ENCODE measurements around the gene KCNIP4.

KCNIP4 gene

DNA sequence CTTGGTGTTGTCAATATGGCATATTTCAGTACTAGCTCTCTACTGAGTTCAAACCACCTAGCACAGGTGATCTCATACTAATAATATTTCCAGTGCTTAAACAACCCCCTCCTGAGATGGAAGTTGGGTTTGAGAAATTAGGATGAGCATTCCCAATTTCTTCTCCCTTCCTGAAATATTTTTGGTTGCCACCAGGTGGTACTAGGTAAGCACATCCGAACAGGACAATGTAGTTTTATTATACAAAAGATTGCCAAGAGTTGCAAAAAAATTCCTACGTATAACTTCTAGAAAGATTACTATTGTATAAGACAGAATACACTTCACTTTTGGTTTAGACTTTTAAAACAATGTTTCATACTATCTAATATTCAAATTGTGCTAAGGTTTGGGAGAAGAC lies 763.8 kb downstream of the KCNIP4 start:
- DNase-seq (ENCODE audit: low read depth, low spot score): no peak
- H3K36me3 ChIP-seq (ENCODE audit: control insufficient read depth, insufficient read depth, low read length): no peaks in the 10 kb centered on the region
- no peaks in the 10 kb centered on the region for H3K4me1 ChIP-seq (ENCODE audit: control insufficient read depth, insufficient read depth, low read length)
- WGBS (ENCODE audit: insufficient coverage, insufficient read length): no CpG with 5 or more reads among the region's 2 CpGs
- no peak overlapping the region for H3K27ac ChIP-seq (ENCODE audit: low read length)
- H3K4me3 ChIP-seq (ENCODE audit: low read length): no peak overlapping the region
- no peaks in the 10 kb centered on the region for H3K9me3 ChIP-seq (ENCODE audit: control insufficient read depth, insufficient read depth, low read length)
- no peaks in the 10 kb centered on the region for H3K27me3 ChIP-seq (ENCODE audit: control insufficient read depth, insufficient read depth, low read length)

GRCh38 chr4:21181716-21182115 lies 766.9 kb downstream of the KCNIP4 start:
- H3K4me1 ChIP-seq (ENCODE audit: control insufficient read depth, insufficient read depth, low read length): no peaks in the 10 kb centered on the region
- no peaks in the 10 kb centered on the region for H3K27me3 ChIP-seq (ENCODE audit: control insufficient read depth, insufficient read depth, low read length)
- H3K36me3 ChIP-seq (ENCODE audit: control insufficient read depth, insufficient read depth, low read length): no peaks in the 10 kb centered on the region
- no peaks in the 10 kb centered on the region for H3K9me3 ChIP-seq (ENCODE audit: control insufficient read depth, insufficient read depth, low read length)
- no peak overlapping the region for H3K27ac ChIP-seq (ENCODE audit: low read length)
- H3K4me3 ChIP-seq (ENCODE audit: low read length): no peak overlapping the region
- no peak for DNase-seq (ENCODE audit: low read depth, low spot score)

GRCh38 chr4:21177871-21178270 lies 770.7 kb downstream of the KCNIP4 start:
- Histone ChIP-seq H3K36me3 (ENCODE audit: control insufficient read depth, insufficient read depth, low read length) (no peaks in the 10 kb centered on the region), H3K27me3 (ENCODE audit: control insufficient read depth, insufficient read depth, low read length) (no peaks in the 10 kb centered on the region), H3K9me3 (ENCODE audit: control insufficient read depth, insufficient read depth, low read length) (no peaks in the 10 kb centered on the region)

DNA sequence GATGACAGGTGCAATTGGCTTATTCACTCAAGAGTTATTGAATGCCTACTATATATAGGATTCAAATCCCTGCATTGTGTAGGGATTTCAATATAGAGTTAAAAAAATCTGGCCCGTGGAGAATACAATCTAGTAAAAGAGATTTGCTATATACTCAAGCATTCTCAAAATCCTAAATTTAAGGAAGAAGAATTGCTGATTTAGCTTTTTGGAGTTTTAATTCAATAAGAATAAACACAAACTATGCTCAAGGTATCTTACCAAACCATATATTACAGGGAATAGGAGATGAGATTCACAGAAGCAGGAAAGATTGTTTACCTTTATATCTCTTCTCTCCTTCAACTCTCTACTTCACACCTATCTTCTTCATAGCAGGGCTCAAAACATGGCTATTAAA lies 771.5 kb downstream of the KCNIP4 start:
- H3K9me3 ChIP-seq (ENCODE audit: control insufficient read depth, insufficient read depth, low read length): no peaks in the 10 kb centered on the region
- WGBS (ENCODE audit: insufficient coverage, insufficient read length): no CpG with 5 or more reads among the region's 1 CpG
- H3K4me3 ChIP-seq (ENCODE audit: low read length): no peak overlapping the region
- no peaks in the 10 kb centered on the region for H3K4me1 ChIP-seq (ENCODE audit: control insufficient read depth, insufficient read depth, low read length)
- no peaks in the 10 kb centered on the region for H3K27me3 ChIP-seq (ENCODE audit: control insufficient read depth, insufficient read depth, low read length)
- no peak for DNase-seq (ENCODE audit: low read depth, low spot score)
- no peak overlapping the region for H3K27ac ChIP-seq (ENCODE audit: low read length)
- no peaks in the 10 kb centered on the region for H3K36me3 ChIP-seq (ENCODE audit: control insufficient read depth, insufficient read depth, low read length)

More at GRCh38 chr4:21177871-21178270, 770.7 kb downstream of the KCNIP4 start:
- H3K4me3 ChIP-seq (ENCODE audit: low read length): no peak overlapping the region
- no peak for DNase-seq (ENCODE audit: low read depth, low spot score)
- no peaks in the 10 kb centered on the region for H3K4me1 ChIP-seq (ENCODE audit: control insufficient read depth, insufficient read depth, low read length)
- no peak overlapping the region for H3K27ac ChIP-seq (ENCODE audit: low read length)

DNA sequence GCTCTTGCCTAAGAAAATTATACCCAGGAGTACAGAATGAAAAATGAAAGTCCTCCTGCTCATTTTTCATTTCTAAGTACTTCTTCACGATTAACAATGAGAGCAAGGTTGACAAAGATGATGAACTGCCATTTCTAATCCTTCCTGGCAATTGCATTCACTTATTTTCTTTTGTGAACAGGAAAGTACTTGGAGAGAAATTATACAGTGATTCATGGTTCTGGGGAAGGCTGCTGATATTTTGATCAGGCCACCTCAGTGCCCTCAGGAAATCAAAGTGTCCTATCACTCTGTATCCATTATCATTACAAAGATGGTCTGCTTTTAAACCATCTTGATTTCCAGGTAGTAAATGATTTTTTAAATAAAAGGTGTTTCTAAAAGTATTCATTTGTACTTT lies 780.9 kb downstream of the KCNIP4 start:
- no CpG with 5 or more reads among the region's 1 CpG for WGBS (ENCODE audit: insufficient coverage, insufficient read length)
- no peaks in the 10 kb centered on the region for H3K9me3 ChIP-seq (ENCODE audit: control insufficient read depth, insufficient read depth, low read length)
- H3K36me3 ChIP-seq (ENCODE audit: control insufficient read depth, insufficient read depth, low read length): no peaks in the 10 kb centered on the region
- no peak overlapping the region for H3K4me3 ChIP-seq (ENCODE audit: low read length)
- H3K27me3 ChIP-seq (ENCODE audit: control insufficient read depth, insufficient read depth, low read length): no peaks in the 10 kb centered on the region
- no peaks in the 10 kb centered on the region for H3K4me1 ChIP-seq (ENCODE audit: control insufficient read depth, insufficient read depth, low read length)
- DNase-seq (ENCODE audit: low read depth, low spot score): no peak
- H3K27ac ChIP-seq (ENCODE audit: low read length): no peak overlapping the region

GRCh38 chr4:21155367-21155766 lies 793.2 kb downstream of the KCNIP4 start:
- no peaks in the 10 kb centered on the region for H3K27me3 ChIP-seq (ENCODE audit: control insufficient read depth, insufficient read depth, low read length)

DNA sequence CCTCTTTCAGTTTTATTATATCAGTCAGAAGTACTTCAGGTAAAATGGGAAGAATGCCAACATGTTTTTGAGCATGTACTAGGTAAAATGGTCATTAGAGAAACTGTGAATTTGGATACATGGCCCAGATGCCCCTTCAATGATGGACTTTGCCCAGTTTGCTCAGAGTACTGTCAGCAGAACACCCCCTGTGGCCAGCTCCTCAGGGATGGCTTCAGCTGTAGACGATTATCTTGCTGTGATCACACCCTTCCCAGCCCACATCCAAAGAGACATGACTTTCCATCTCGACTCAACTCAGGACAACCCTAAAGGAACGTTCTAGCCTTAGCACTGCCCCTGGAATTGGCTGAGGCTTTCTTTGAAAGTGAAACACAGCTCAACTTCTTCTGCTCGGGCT lies 809.2 kb downstream of the KCNIP4 start:
- H3K4me1 ChIP-seq (ENCODE audit: control insufficient read depth, insufficient read depth, low read length): no peaks in the 10 kb centered on the region
- H3K9me3 ChIP-seq (ENCODE audit: control insufficient read depth, insufficient read depth, low read length): no peaks in the 10 kb centered on the region
- no peak overlapping the region for H3K27ac ChIP-seq (ENCODE audit: low read length)
- no peaks in the 10 kb centered on the region for H3K36me3 ChIP-seq (ENCODE audit: control insufficient read depth, insufficient read depth, low read length)
- DNase-seq (ENCODE audit: low read depth, low spot score): no peak
- H3K27me3 ChIP-seq (ENCODE audit: control insufficient read depth, insufficient read depth, low read length): no peaks in the 10 kb centered on the region
- no peak overlapping the region for H3K4me3 ChIP-seq (ENCODE audit: low read length)
- WGBS (ENCODE audit: insufficient coverage, insufficient read length): no CpG with 5 or more reads among the region's 4 CpGs

More at GRCh38 chr4:21155367-21155766, 793.2 kb downstream of the KCNIP4 start:
- no peak for DNase-seq (ENCODE audit: low read depth, low spot score)
- Histone ChIP-seq H3K9me3 (ENCODE audit: control insufficient read depth, insufficient read depth, low read length) (no peaks in the 10 kb centered on the region; the same call in 1 of the 2 replicates), H3K4me1 (ENCODE audit: control insufficient read depth, insufficient read depth, low read length) (no peaks in the 10 kb centered on the region), H3K4me3 (ENCODE audit: low read length) (no peak overlapping the region), H3K27ac (ENCODE audit: low read length) (no peak overlapping the region), H3K36me3 (ENCODE audit: control insufficient read depth, insufficient read depth, low read length) (no peaks in the 10 kb centered on the region)
- WGBS (ENCODE audit: insufficient coverage, insufficient read length): no CpG with 5 or more reads among the region's 4 CpGs

GRCh38 chr4:21136051-21136630 lies 812.4 kb downstream of the KCNIP4 start:
- Histone ChIP-seq H3K4me3 (ENCODE audit: low read length) (no peak overlapping the region), H3K36me3 (ENCODE audit: control insufficient read depth, insufficient read depth, low read length) (no peaks in the 10 kb centered on the region), H3K27ac (ENCODE audit: low read length) (no peak overlapping the region), H3K9me3 (ENCODE audit: control insufficient read depth, insufficient read depth, low read length) (no peaks in the 10 kb centered on the region), H3K27me3 (ENCODE audit: control insufficient read depth, insufficient read depth, low read length) (no peaks in the 10 kb centered on the region), H3K4me1 (ENCODE audit: control insufficient read depth, insufficient read depth, low read length) (no peaks in the 10 kb centered on the region)
- no CpG with 5 or more reads among the region's 5 CpGs for WGBS (ENCODE audit: insufficient coverage, insufficient read length)
- DNase-seq (ENCODE audit: low read depth, low spot score): no peak

DNA sequence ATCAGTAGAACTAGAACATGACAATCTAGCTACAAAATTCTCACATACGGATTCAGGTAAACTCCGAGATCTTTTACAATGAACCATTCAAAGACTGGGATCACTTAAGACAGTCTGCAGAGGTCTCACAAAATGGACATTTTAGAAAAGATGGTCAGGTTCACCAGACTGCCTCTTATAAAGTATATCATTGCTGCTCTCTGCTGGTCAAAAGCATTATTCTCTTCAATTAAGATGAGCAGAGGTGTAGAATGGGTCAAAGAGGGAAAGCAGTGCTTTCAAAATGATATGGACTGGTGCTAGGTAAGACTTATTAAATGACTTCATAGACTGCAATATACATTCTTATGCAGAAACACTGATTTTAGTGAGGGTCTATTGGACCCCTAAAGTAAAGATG lies 813.6 kb downstream of the KCNIP4 start:
- WGBS (ENCODE audit: insufficient coverage, insufficient read length): no CpG with 5 or more reads among the region's 2 CpGs
- Histone ChIP-seq H3K9me3 (ENCODE audit: control insufficient read depth, insufficient read depth, low read length) (no peaks in the 10 kb centered on the region), H3K4me3 (ENCODE audit: low read length) (no peak overlapping the region), H3K4me1 (ENCODE audit: control insufficient read depth, insufficient read depth, low read length) (no peaks in the 10 kb centered on the region), H3K27me3 (ENCODE audit: control insufficient read depth, insufficient read depth, low read length) (no peaks in the 10 kb centered on the region), H3K36me3 (ENCODE audit: control insufficient read depth, insufficient read depth, low read length) (no peaks in the 10 kb centered on the region), H3K27ac (ENCODE audit: low read length) (no peak overlapping the region)
- DNase-seq (ENCODE audit: low read depth, low spot score): no peak

GRCh38 chr4:21130606-21131005 lies 818.0 kb downstream of the KCNIP4 start:
- H3K27me3 ChIP-seq (ENCODE audit: control insufficient read depth, insufficient read depth, low read length): no peaks in the 10 kb centered on the region

DNA sequence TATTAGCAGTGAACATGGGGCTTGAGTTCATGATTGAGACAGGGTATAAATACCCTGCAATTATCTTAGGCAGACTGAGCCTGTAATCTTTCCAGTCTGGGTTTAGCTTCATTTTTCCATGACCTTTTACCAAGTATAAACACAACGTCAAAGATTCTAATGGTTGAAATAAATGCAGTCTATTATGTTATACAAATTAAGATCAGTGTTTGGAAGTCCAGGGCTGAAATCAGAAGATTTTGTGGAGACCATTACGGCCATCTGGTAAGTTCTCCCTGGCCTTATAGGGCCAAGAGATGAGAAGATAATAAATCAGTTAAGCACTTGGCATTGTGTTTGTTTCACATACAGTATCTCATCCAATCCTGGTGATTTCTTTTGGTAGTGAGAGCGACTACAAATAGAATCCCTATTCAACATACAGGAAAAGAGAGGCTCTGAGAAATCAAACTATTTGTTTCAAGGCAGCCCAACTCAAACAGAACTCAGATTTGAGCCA lies 822.5 kb downstream of the KCNIP4 start:
- Histone ChIP-seq H3K36me3 (ENCODE audit: control insufficient read depth, insufficient read depth, low read length) (no peaks in the 10 kb centered on the region), H3K4me3 (ENCODE audit: low read length) (no peak overlapping the region), H3K4me1 (ENCODE audit: control insufficient read depth, insufficient read depth, low read length) (no peaks in the 10 kb centered on the region), H3K27ac (ENCODE audit: low read length) (no peak overlapping the region), H3K27me3 (ENCODE audit: control insufficient read depth, insufficient read depth, low read length) (no peaks in the 10 kb centered on the region), H3K9me3 (ENCODE audit: control insufficient read depth, insufficient read depth, low read length) (no peaks in the 10 kb centered on the region)
- no peak for DNase-seq (ENCODE audit: low read depth, low spot score)
- no CpG with 5 or more reads among the region's 3 CpGs for WGBS (ENCODE audit: insufficient coverage, insufficient read length)

More at GRCh38 chr4:21130606-21131005, 818.0 kb downstream of the KCNIP4 start:
- no peaks in the 10 kb centered on the region for H3K4me1 ChIP-seq (ENCODE audit: control insufficient read depth, insufficient read depth, low read length)
- H3K4me3 ChIP-seq (ENCODE audit: low read length): no peak overlapping the region
- no peak for DNase-seq (ENCODE audit: low read depth, low spot score)
- H3K27ac ChIP-seq (ENCODE audit: low read length): no peak overlapping the region
- H3K36me3 ChIP-seq (ENCODE audit: control insufficient read depth, insufficient read depth, low read length): no peaks in the 10 kb centered on the region
- no peaks in the 10 kb centered on the region for H3K9me3 ChIP-seq (ENCODE audit: control insufficient read depth, insufficient read depth, low read length)
